NCI-H146 (cell line): ENCODE results near the gene PRAMEF11.
"Not testable (repeated sequence)": the region's sequence is repeated elsewhere in the genome, so short reads cannot be mapped to it uniquely, and the experiment has no call there.

Experiments
- DNase-seq: peaks from one replicate; lab custom pipeline; 2025; lab: John Stamatoyannopoulos, UW

PRAMEF11 gene

GRCh38 chr1:12831310-12831709 lies at the start of gene PRAMEF11:
Gene PRAMEF11 (minus strand): TSS chr1:12831410. CDS start chr1:12828789, 2,621 bp downstream.
- not testable (repeated sequence) for DNase-seq

- not testable (repeated sequence) for DNase-seq
These were observed 47.2 kb upstream of the PRAMEF11 start for GRCh38 chr1:12878453-12878852.

- DNase-seq, result not testable (repeated sequence)
These were observed 32.1 kb upstream of the PRAMEF11 start for GRCh38 chr1:12863131-12863880.

GRCh38 chr1:12856786-12857185 lies 25.6 kb upstream of the PRAMEF11 start, which contains the start of gene PRAMEF2:
Gene PRAMEF2 (plus strand): TSS chr1:12857086. CDS start chr1:12859010, 1,924 bp downstream.
- DNase-seq, result not testable (repeated sequence)

- DNase-seq, result no peak
These were observed 20.6 kb upstream of the PRAMEF11 start for GRCh38 chr1:12851779-12852178.

GRCh38 chr1:12848620-12849019 lies 17.4 kb upstream of the PRAMEF11 start, which contains the start of gene HNRNPCL1:
Gene HNRNPCL1 (minus strand): TSS chr1:12848720. CDS start chr1:12848289, 431 bp downstream.
- not testable (repeated sequence) for DNase-seq

GRCh38 chr1:12833251-12833650 lies 2.0 kb upstream of the PRAMEF11 start:
- not testable (repeated sequence) for DNase-seq

GRCh38 chr1:12819061-12819460 lies 12.1 kb downstream of the PRAMEF11 start:
- not testable (repeated sequence) for DNase-seq

GRCh38 chr1:12811409-12811784 lies 19.8 kb downstream of the PRAMEF11 start:
- no peak for DNase-seq

GRCh38 chr1:12810691-12811408 lies 20.4 kb downstream of the PRAMEF11 start:
- no peak for DNase-seq

- DNase-seq, result no peak
These were observed 21.3 kb downstream of the PRAMEF11 start for GRCh38 chr1:12809933-12810332.

- DNase-seq, result no peak
These were observed 31.5 kb downstream of the PRAMEF11 start for GRCh38 chr1:12799730-12800129.

GRCh38 chr1:12798911-12799310 lies 32.3 kb downstream of the PRAMEF11 start:
- no peak for DNase-seq

GRCh38 chr1:12791097-12791496 lies 40.1 kb downstream of the PRAMEF11 start, which contains the start of gene PRAMEF1:
Gene PRAMEF1 (plus strand): TSS chr1:12791397. CDS start chr1:12793228, 1,831 bp downstream.
- not testable (repeated sequence) for DNase-seq

GRCh38 chr1:12784729-12785128 lies 46.5 kb downstream of the PRAMEF11 start:
- DNase-seq, result not testable (repeated sequence)

- DNase-seq, result not testable (repeated sequence)
These were observed 47.4 kb downstream of the PRAMEF11 start for GRCh38 chr1:12783783-12784182.

- DNase-seq, result not testable (repeated sequence)
These were observed 49.7 kb downstream of the PRAMEF11 start for GRCh38 chr1:12781488-12781887.

- DNase-seq, result no peak
These were observed 52.3 kb downstream of the PRAMEF11 start for GRCh38 chr1:12778907-12779306.

GRCh38 chr1:12778061-12778460 lies 53.1 kb downstream of the PRAMEF11 start:
- DNase-seq, result no peak

- DNase-seq, result no peak
These were observed 54.2 kb downstream of the PRAMEF11 start for GRCh38 chr1:12776801-12777557.

- no peak for DNase-seq
These were observed 55.8 kb downstream of the PRAMEF11 start for GRCh38 chr1:12775443-12775842.

- DNase-seq, result no peak
These were observed 56.3 kb downstream of the PRAMEF11 start for GRCh38 chr1:12774801-12775345.
